IMR-90 (cell line): ENCODE measurements around the gene CYP21A2. TPM values are rescaled to one million over a fixed set of nuclear protein-coding genes. Genes with fewer than 3 reads are reported as not detected.
A peak's percentile ranks its signal among the peaks of the same experiment; 100 is the strongest.

Experiments
- ATAC-seq: fragments of 200-7000 bp; cut with Tn5 transposase; 2 replicates; pipeline ENCODE4 v1.9.1; 2020; ENCODE audit warnings: low read depth, mild to moderate bottlenecking, moderate library complexity
- BruUV-seq: library from RNA; stranded (reverse); fragments of 400-500 nt; replicated peaks from 2 replicates; lab custom pipeline; 2021; lab: Mats Ljungman, UMichigan
- CTCF ChIA-PET: fragments of 300-600 bp; formaldehyde crosslinking; extraction: SDS; loops from one replicate; lab custom pipeline; 2021; ENCODE audit warnings: antibody characterized with exemption; lab: Yijun Ruan, JAX
- POLR2A ChIA-PET: fragments of 300-600 bp; sonication (Branson Sonifier 250); formaldehyde crosslinking; loops from one replicate; lab custom pipeline; 2022; ENCODE audit warnings: antibody characterized with exemption; ENCODE audit not compliant: unreplicated experiment; lab: Charles Lee
- DNase-seq: peaks from one replicate; pipeline ENCODE4 v3.0.0; 2013
- H2AFZ ChIP-seq: replicated peaks from 2 replicates; pipeline ENCODE3; 2013; ENCODE audit warnings: low read length, mild to moderate bottlenecking; ENCODE audit not compliant: poor library complexity
- H2AK5ac ChIP-seq: 2 replicates; pipeline ENCODE4 v1.6.1; 2013; ENCODE audit warnings: low read depth, low read length, inconsistent platforms
- H2AK9ac ChIP-seq: replicated peaks from 2 replicates; pipeline ENCODE3; 2013; ENCODE audit warnings: mild to moderate bottlenecking, low read depth, low read length, moderate library complexity; ENCODE audit not compliant: poor library complexity
- H2BK120ac ChIP-seq: 2 replicates; pipeline ENCODE4 v1.6.1; 2013; ENCODE audit warnings: low read depth, low read length, inconsistent platforms
- H2BK15ac ChIP-seq: 3 replicates; pipeline ENCODE4 v1.6.1; 2013; ENCODE audit warnings: low read depth, low read length, inconsistent platforms
- H2BK20ac ChIP-seq: 2 replicates; pipeline ENCODE4 v1.6.1; 2013; ENCODE audit warnings: low read depth, mild to moderate bottlenecking, inconsistent platforms, low read length, moderate library complexity
- H2BK5ac ChIP-seq: 2 replicates; pipeline ENCODE4 v1.6.1; 2013; ENCODE audit warnings: mild to moderate bottlenecking, low read depth, low read length, inconsistent platforms; ENCODE audit not compliant: poor library complexity, severe bottlenecking
- H3K14ac ChIP-seq: replicated peaks from 2 replicates; pipeline ENCODE4 v1.6.1; 2013; ENCODE audit warnings: low read depth, low read length, inconsistent platforms
- H3K18ac ChIP-seq: 2 replicates; pipeline ENCODE4 v1.6.1; 2013; ENCODE audit warnings: low read depth, low read length, control low read depth
- H3K23ac ChIP-seq: 2 replicates; pipeline ENCODE4 v1.6.1; 2013; ENCODE audit warnings: low read depth, low read length, inconsistent platforms
- H3K27ac ChIP-seq: 2 replicates; pipeline ENCODE4 v1.5.1; 2013; ENCODE audit warnings: mild to moderate bottlenecking, control low read depth, low read length; ENCODE audit not compliant: insufficient read depth
- H3K27me3 ChIP-seq: 2 replicates; pipeline ENCODE4 v1.6.1; 2013; ENCODE audit warnings: low read length; ENCODE audit not compliant: control insufficient read depth, insufficient read depth
- H3K36me3 ChIP-seq: 2 replicates; pipeline ENCODE4 v1.6.1; 2013; ENCODE audit warnings: low read length, mixed read lengths; ENCODE audit not compliant: control insufficient read depth, insufficient read depth
- H3K4ac ChIP-seq: 2 replicates; pipeline ENCODE4 v1.6.1; 2013; ENCODE audit warnings: low read depth, low read length, inconsistent platforms
- H3K4me1 ChIP-seq: 2 replicates; pipeline ENCODE4 v1.6.1; 2013; ENCODE audit warnings: low read length, mixed read lengths; ENCODE audit not compliant: control insufficient read depth, insufficient read depth
- H3K4me2 ChIP-seq: 2 replicates; pipeline ENCODE4 v1.6.1; 2013; ENCODE audit warnings: low read depth, mild to moderate bottlenecking, control low read depth, low read length, moderate library complexity
- H3K4me3 ChIP-seq: 2 replicates; pipeline ENCODE4 v1.5.1; 2013; ENCODE audit warnings: low read depth, mild to moderate bottlenecking, control low read depth, low read length, moderate library complexity; ENCODE audit not compliant: insufficient read depth
- H3K56ac ChIP-seq: 2 replicates; pipeline ENCODE4 v1.6.1; 2013; ENCODE audit warnings: low read length, inconsistent platforms; ENCODE audit not compliant: insufficient read depth; ENCODE audit errors: extremely low read depth
- H3K79me1 ChIP-seq, 2 experiments: 2 replicates each; pipeline ENCODE4 v1.6.1; 2013; ENCODE audit warnings: low read length in 2 of 2, inconsistent platforms in 1 of 2, low read depth in 1 of 2
- H3K9ac ChIP-seq: 2 replicates; pipeline ENCODE4 v1.6.1; 2013; ENCODE audit warnings: low read depth, low read length, control low read depth
- H3K9me1 ChIP-seq: 2 replicates; pipeline ENCODE4 v1.6.1; 2013; ENCODE audit warnings: low read length, inconsistent platforms; ENCODE audit not compliant: insufficient read depth
- H3K9me3 ChIP-seq: 2 replicates; pipeline ENCODE4 v1.6.1; 2013; ENCODE audit warnings: low read length; ENCODE audit not compliant: control insufficient read depth, insufficient read depth
- H4K20me1 ChIP-seq: 2 replicates; pipeline ENCODE4 v1.6.1; 2013; ENCODE audit warnings: low read length, inconsistent platforms; ENCODE audit not compliant: insufficient read depth
- H4K5ac ChIP-seq: 2 replicates; pipeline ENCODE4 v1.6.1; 2013; ENCODE audit warnings: mild to moderate bottlenecking, low read depth, low read length, control low read depth
- H4K8ac ChIP-seq, 2 experiments: 2 replicates each; pipeline ENCODE4 v1.6.1; 2013; ENCODE audit warnings: low read depth in 2 of 2, low read length in 2 of 2, control low read depth in 1 of 2, inconsistent platforms in 1 of 2
- H4K91ac ChIP-seq: 2 replicates; pipeline ENCODE4 v1.6.1; 2013; ENCODE audit warnings: low read depth, low read length, inconsistent platforms; ENCODE audit not compliant: insufficient read depth
- BHLHE40 ChIP-seq: fragments of 150-350 bp; IDR thresholded peaks from 2 replicates; pipeline ENCODE4 v1.6.1; 2016; ENCODE audit warnings: mild to moderate bottlenecking, low read depth, low read length
- CEBPB ChIP-seq: IDR thresholded peaks from 2 replicates; pipeline ENCODE4 v1.6.1; 2012; ENCODE audit warnings: low read depth, low read length, improper control_type of control experiment
- CHD1 ChIP-seq: IDR thresholded peaks from 2 replicates; pipeline ENCODE4 v1.6.1; 2012; ENCODE audit warnings: low read depth, low read length, improper control_type of control experiment
- ELK1 ChIP-seq: fragments of 150-350 bp; IDR thresholded peaks from 2 replicates; pipeline ENCODE4 v1.6.1; 2016; ENCODE audit warnings: low read depth, mild to moderate bottlenecking, low read length, moderate library complexity, borderline replicate concordance
- MAFK ChIP-seq: IDR thresholded peaks from 2 replicates; pipeline ENCODE4 v1.6.1; 2012; ENCODE audit warnings: low read depth, low read length, improper control_type of control experiment
- MAZ ChIP-seq: IDR thresholded peaks from 2 replicates; pipeline ENCODE4 v1.6.1; 2012; ENCODE audit warnings: low read depth, mild to moderate bottlenecking, low read length, improper control_type of control experiment, moderate library complexity, borderline replicate concordance
- MXI1 ChIP-seq: IDR thresholded peaks from 2 replicates; pipeline ENCODE4 v1.6.1; 2012; ENCODE audit warnings: low read depth, mild to moderate bottlenecking, low read length, moderate library complexity, borderline replicate concordance
- NFE2L2 ChIP-seq: fragments of 150-350 bp; IDR thresholded peaks from 2 replicates; pipeline ENCODE4 v1.6.1; 2016; ENCODE audit warnings: low read depth, mild to moderate bottlenecking, low read length
- POLR2A ChIP-seq: IDR thresholded peaks from 2 replicates; pipeline ENCODE4 v1.6.1; 2012; ENCODE audit warnings: mild to moderate bottlenecking, low read depth, low read length
- RAD21 ChIP-seq: IDR thresholded peaks from 2 replicates; pipeline ENCODE4 v1.6.1; 2012; ENCODE audit warnings: low read length, improper control_type of control experiment
- RCOR1 ChIP-seq: IDR thresholded peaks from 2 replicates; pipeline ENCODE4 v1.6.1; 2012; ENCODE audit warnings: mild to moderate bottlenecking, low read length, improper control_type of control experiment; ENCODE audit not compliant: insufficient replicate concordance
- SMC3 ChIP-seq: fragments of 150-350 bp; IDR thresholded peaks from 2 replicates; pipeline ENCODE4 v1.6.1; 2016; ENCODE audit warnings: low read depth, mild to moderate bottlenecking, antibody characterized with exemption, low read length, moderate library complexity
- WGBS, 2 experiments: methylation state at CpG; one replicate each; pipeline versions ENCODE4 v1.1.5 to v1.1.7; 2013; ENCODE audit warnings: missing lambda C conversion rate in 2 of 2; ENCODE audit not compliant: insufficient read length in 1 of 2; ENCODE audit errors: extremely low coverage in 2 of 2; 5-methylcytosine and 5-hydroxymethylcytosine counted together
- dilution Hi-C: fragments of 300-500 bp; cut with HindIII; formaldehyde crosslinking; loops from one replicate; pipeline ENCODE4 v1.14.3; 2018; ENCODE audit warnings: low sequenced_read_pairs; ENCODE audit not compliant: unreplicated experiment
- in situ Hi-C: fragments of 300-500 bp; cut with MboI; formaldehyde crosslinking; loops from 3 replicates; pipeline ENCODE4 v1.14.3; 2019; ENCODE audit warnings: low sequenced_read_pairs, inconsistent platforms, mixed read lengths
- intact Hi-C: fragments of 100-400 bp; cut with micrococcal nuclease; formaldehyde crosslinking; loops from 2 replicates; pipeline ENCODE4 v1.10.0; 2022
- polyA plus RNA-seq, 3 experiments: library from polyadenylated mRNA; depleted of rRNA; stranded (reverse); fragments of >200 nt; gene quantifications; 2 replicates each; pipeline ENCODE4 v1.2.3, GENCODE V29; 2012; ENCODE audit warnings: low replicate concordance in 1 of 3
- total RNA-seq: library from RNA; depleted of rRNA; stranded (reverse); fragments of >200 nt; gene quantifications from 2 replicates; pipeline ENCODE4 v1.2.3, GENCODE V29; 2012
- TF ChIP-seq, protein P1 (sequence below): conservative IDR thresholded peaks from 2 replicates; pipeline ENCODE4 v1.5.1; 2012; ENCODE audit warnings: mild to moderate bottlenecking, low read depth, low read length, improper control_type of control experiment
- TF ChIP-seq, protein P2 (sequence below): fragments of 150-350 bp; IDR thresholded peaks from 2 replicates; pipeline ENCODE4 v1.6.1; 2017; ENCODE audit warnings: mild to moderate bottlenecking, antibody characterized with exemption, low read length, low read depth

CYP21A2 gene
- total and polyA plus RNA-seq, 2 of the 4 experiments (the other 2 are of a cell fraction), result 0.03 TPM; not detected in 1

GRCh38 chr6:32082935-32083334 lies 44.7 kb downstream of the CYP21A2 start:
- Histone ChIP-seq H3K79me1 (no peaks in the 10 kb centered on the region), H3K23ac (0 out of 2 replicates have a peak overlapping the region, but pooled peaks have one; percentile 0), H2AK5ac (peak overlapping the region; percentile 79), H4K91ac (peak overlapping the region; percentile 70), H3K27ac (no peak overlapping the region), H3K9ac (no peak overlapping the region), H3K4me1 (peaks cover 31% of the 10 kb centered on the region), H2BK20ac (peak overlapping the region; percentile 74), H2BK15ac (0 out of 3 replicates have a peak overlapping the region, but pooled peaks have one; percentile 18), H4K5ac (no peak overlapping the region), H2BK120ac (peak overlapping the region; percentile 81), H3K9me1 (peaks cover 24% of the 10 kb centered on the region), H2BK5ac (no peak overlapping the region), H4K20me1 (peaks cover 7% of the 10 kb centered on the region), H3K14ac (peak overlapping the region; percentile 37; the same call in 1 of the 2 replicates), H3K18ac (no peak overlapping the region), H3K4me2 (no peak overlapping the region), H3K4me3 (no peak overlapping the region), H4K8ac (no peak overlapping the region), H3K56ac (no peak overlapping the region), H3K27me3 (peaks cover 28% of the 10 kb centered on the region), H2AK9ac (peak overlapping the region; percentile 28), H3K4ac (peak overlapping the region; percentile 68), H3K9me3 (no peaks in the 10 kb centered on the region), H3K36me3 (no peaks in the 10 kb centered on the region), H2AFZ (no peak overlapping the region)
- no peak for ATAC-seq
- dilution Hi-C loops, result no loop called here
- no peak for DNase-seq
- BruUV-seq, result no TSS peak
- TF ChIP-seq NFE2L2 (no peak), RAD21 (no peak), RCOR1 (no peak), ELK1 (no peak), POLR2A (no peak), CHD1 (no peak), SMC3 (no peak), MAZ (no peak), MXI1 (no peak), BHLHE40 (no peak), MAFK (no peak), CEBPB (no peak)
- TF ChIP-seq, protein P1, sequence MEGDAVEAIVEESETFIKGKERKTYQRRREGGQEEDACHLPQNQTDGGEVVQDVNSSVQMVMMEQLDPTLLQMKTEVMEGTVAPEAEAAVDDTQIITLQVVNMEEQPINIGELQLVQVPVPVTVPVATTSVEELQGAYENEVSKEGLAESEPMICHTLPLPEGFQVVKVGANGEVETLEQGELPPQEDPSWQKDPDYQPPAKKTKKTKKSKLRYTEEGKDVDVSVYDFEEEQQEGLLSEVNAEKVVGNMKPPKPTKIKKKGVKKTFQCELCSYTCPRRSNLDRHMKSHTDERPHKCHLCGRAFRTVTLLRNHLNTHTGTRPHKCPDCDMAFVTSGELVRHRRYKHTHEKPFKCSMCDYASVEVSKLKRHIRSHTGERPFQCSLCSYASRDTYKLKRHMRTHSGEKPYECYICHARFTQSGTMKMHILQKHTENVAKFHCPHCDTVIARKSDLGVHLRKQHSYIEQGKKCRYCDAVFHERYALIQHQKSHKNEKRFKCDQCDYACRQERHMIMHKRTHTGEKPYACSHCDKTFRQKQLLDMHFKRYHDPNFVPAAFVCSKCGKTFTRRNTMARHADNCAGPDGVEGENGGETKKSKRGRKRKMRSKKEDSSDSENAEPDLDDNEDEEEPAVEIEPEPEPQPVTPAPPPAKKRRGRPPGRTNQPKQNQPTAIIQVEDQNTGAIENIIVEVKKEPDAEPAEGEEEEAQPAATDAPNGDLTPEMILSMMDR, result no peak
- TF ChIP-seq, protein P2, sequence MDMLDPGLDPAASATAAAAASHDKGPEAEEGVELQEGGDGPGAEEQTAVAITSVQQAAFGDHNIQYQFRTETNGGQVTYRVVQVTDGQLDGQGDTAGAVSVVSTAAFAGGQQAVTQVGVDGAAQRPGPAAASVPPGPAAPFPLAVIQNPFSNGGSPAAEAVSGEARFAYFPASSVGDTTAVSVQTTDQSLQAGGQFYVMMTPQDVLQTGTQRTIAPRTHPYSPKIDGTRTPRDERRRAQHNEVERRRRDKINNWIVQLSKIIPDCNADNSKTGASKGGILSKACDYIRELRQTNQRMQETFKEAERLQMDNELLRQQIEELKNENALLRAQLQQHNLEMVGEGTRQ, result no peak
- intact Hi-C loops, result no loop called here
- CTCF ChIA-PET, result interaction anchor here (1.0 kb wide), 1 partner anchor 35 kb away, joined by 3 read pairs; no protein-coding TSS in a partner anchor
- 91% methylated on average over 5 of the region's 9 CpGs; no CpG with 5 or more reads in 1 of the 2 experiments for WGBS, 2 experiments
- in situ Hi-C loops, result no loop called here
- POLR2A ChIA-PET, result no interaction called here
